ENCODE results near the gene MED19.
"Not testable (repeated sequence)": the region's sequence is repeated elsewhere in the genome, so short reads cannot be mapped to it uniquely, and the experiment has no call there.

MED19 gene, protein sequence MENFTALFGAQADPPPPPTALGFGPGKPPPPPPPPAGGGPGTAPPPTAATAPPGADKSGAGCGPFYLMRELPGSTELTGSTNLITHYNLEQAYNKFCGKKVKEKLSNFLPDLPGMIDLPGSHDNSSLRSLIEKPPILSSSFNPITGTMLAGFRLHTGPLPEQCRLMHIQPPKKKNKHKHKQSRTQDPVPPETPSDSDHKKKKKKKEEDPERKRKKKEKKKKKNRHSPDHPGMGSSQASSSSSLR

GRCh38 chr11:57711414-57712255, at the start of gene MED19:
Gene MED19 (minus strand): TSS chr11:57712215. CDS start chr11:57712179, 36 bp downstream.
- in situ Hi-C loops (cut with MboI; ENCODE audit: low sequenced_read_pairs): no loop called here

DNA sequence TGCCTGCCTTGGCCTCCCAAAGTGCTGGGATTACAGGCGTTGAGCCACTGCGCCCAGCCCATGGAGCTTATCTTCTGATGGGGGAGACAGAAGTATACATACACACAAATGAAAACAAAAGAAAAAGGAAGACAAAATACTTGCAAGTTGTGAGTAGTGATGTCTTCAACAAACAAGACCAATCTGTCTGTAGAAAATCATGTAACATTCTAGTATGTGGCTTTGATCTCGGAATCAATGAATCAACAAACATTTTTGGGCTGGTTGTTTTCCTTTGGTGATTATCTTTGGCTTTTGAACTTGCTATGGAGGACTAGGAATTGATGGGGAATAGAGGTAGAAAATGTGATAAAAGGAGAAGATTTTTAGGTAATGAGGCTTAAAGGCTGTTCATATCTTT, 46.2 kb upstream of the MED19 start:
- in situ Hi-C loops (cut with MboI; ENCODE audit: low sequenced_read_pairs): no loop called here

DNA sequence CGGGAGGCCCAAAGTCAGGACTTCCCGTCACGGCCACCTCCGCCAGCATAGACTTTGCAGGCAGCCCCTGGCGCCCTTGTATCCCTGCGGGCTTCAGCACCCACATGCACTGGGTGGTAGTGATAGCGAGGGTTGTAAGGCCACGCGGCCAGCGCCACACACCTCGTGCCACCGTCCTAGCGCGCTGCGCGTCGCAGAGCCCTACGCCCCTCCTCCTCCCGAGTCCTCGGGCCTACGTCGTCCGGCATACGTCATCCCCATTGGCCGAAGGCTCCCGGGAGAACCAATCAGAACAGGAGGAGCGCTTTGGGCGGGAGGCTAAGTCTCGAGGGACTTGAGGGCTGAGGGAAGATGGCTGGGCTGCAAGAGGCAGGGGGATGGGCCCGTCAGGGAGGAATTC, 40.9 kb upstream of the MED19 start:
- in situ Hi-C loops (cut with MboI; ENCODE audit: low sequenced_read_pairs): no loop called here

DNA sequence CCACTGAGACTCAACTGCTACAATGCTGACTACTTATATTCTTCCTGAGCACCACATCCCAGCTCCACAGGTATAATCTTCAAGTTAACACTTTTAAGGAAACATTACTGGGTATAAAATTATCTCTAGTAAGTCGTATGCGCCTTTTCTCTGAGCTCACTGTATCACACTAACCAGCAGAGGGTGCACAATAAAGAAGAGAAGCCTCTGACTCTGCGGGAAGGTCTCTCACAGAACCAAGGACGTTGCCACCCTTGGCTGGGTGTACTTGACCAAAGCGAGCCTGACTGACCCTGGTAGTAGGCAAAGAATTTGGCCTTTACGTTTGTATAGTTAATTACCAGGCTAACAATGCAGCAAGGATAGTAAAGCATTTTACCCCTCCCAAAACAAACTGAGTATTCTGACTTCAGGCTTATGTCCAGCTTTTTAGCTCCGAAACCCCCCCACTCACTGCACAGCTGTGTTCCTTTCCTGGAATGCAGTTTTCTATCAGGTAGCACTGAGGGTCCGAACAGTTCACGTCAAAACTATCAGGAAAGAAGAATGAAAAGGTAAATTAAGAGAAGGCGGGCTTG, 39.8 kb upstream of the MED19 start, which contains the start of gene BTBD18:
Gene BTBD18 (minus strand): TSS at position 144 of the 578 bp plus-strand sequence. CDS start 631 bp downstream, outside the sequence.
- in situ Hi-C loops (cut with MboI; ENCODE audit: low sequenced_read_pairs): no loop called here

GRCh38 chr11:57751176-57751575, 39.2 kb upstream of the MED19 start:
- in situ Hi-C loops (cut with MboI; ENCODE audit: low sequenced_read_pairs): no loop called here

- in situ Hi-C loops (cut with MboI; ENCODE audit: low sequenced_read_pairs): loop anchor here (10.0 kb wide), 1 partner anchor 48 kb away; no protein-coding TSS in a partner anchor
Observed at GRCh38 chr11:57746920-57747319, 34.9 kb upstream of the MED19 start.

DNA sequence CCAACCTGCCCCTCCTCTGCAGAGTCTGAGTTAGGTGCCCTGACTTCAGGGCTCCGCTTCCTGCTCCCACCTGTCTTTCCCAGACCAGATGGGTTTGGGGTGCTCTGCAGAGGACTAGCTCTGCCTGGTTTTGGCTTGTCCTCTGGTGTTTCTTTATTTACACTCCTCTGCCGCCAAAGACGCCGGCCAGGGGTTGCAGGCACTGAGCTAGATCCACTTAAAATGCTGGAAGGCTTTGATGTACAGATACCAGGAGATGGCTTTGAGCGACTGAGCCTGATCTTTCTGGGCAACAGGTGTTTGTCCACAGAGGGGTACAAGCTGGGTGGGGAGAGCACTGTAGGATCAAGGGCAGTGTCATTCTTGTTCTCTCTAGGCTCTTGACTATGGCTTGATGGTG, 33.2 kb upstream of the MED19 start:
- in situ Hi-C loops (cut with MboI; ENCODE audit: low sequenced_read_pairs): loop anchor here (10.0 kb wide), 1 partner anchor 50 kb away; no protein-coding TSS in a partner anchor

- in situ Hi-C loops (cut with MboI; ENCODE audit: low sequenced_read_pairs): loop anchor here (10.0 kb wide), 1 partner anchor 50 kb away; no protein-coding TSS in a partner anchor
Observed at GRCh38 chr11:57744357-57744756, 32.3 kb upstream of the MED19 start.

DNA sequence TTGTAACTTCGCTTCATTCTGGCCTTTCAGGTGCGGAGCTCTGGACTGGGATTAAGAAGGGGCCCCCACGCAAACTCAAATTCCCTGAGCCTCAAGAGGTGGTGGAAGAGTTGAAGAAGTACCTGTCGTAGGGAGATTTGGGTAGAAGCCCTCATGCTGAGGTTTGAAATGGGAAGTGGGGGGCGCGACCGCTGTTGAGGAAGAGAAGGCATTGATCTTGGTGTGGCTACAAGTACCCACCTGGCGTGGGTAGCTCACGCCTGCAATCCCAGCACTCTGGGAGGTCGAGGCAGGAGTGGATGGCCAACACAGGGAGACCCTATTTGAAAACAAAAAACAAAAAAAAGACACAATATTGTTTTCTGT, 30.1 kb upstream of the MED19 start:
- in situ Hi-C loops (cut with MboI; ENCODE audit: low sequenced_read_pairs): loop anchor here (10.0 kb wide), 1 partner anchor 53 kb away; no protein-coding TSS in a partner anchor

GRCh38 chr11:57741132-57742086, 29.4 kb upstream of the MED19 start, which contains the start of gene SELENOH:
Gene SELENOH (plus strand): TSS chr11:57741491. CDS start chr11:57741596, 105 bp downstream.
- in situ Hi-C loops (cut with MboI; ENCODE audit: low sequenced_read_pairs): loop anchor here (10.0 kb wide), 1 partner anchor 53 kb away; no protein-coding TSS in a partner anchor

GRCh38 chr11:57735619-57736298, 23.7 kb upstream of the MED19 start:
- in situ Hi-C loops (cut with MboI; ENCODE audit: low sequenced_read_pairs): no loop called here

- in situ Hi-C loops (cut with MboI; ENCODE audit: low sequenced_read_pairs): no loop called here
Observed at GRCh38 chr11:57732661-57733060, 20.6 kb upstream of the MED19 start.

DNA sequence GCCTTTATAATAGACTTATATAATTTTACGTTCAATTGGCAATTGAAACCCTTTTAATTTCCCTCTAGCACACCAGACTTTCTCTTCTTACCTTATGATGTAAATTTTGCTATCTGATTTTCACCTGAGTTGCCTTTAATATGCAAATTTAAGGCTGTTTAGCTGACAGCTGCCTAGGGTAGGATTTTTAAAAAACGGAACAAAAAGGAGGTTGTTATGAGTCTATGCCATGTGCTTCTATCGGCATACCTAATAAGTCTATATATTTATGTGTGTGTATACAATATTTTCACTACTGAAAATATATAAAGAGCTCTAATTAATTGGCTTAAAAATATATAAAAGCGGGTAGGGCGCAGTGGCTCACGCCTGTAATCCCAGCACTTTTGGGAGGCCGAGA, 17.5 kb upstream of the MED19 start:
- in situ Hi-C loops (cut with MboI; ENCODE audit: low sequenced_read_pairs): no loop called here

DNA sequence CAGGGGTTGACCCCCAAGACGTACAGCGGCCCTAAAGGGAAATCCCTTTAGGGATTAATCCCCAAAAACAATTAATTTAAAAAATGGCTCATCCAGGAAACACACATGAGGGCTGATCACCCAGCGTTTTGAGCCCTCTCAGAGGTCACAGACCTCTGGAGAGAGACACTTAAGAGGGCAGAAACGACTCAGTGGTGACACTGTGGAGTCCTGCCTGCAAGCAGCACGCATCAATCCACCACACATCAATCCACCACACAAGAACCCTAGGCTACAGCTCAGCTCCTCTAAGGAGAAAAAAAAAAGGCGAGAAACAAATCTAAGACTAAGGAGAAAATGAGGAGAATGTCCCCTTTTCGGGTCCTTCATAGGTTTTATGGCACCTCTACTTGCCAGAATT, 16.8 kb upstream of the MED19 start:
- in situ Hi-C loops (cut with MboI; ENCODE audit: low sequenced_read_pairs): no loop called here

DNA sequence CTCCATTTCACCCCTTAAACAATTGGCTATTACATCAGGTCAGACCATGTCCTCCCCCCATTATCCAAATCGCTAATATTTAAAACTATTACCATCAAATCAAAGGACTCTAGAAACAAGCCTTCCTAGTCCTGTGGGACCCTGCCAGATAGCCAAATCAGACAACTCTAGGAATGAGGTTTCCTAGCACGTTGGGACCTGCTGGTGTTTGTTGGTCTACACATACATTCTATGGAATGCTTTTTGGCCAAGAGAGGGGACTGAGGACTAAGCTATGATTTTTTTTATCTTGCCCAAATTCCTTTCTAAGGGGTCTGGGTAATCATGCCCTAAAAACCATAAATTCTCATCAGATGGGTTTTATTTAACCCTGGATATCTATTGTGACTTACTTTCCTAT, 15.2 kb upstream of the MED19 start:
- in situ Hi-C loops (cut with MboI; ENCODE audit: low sequenced_read_pairs): no loop called here

DNA sequence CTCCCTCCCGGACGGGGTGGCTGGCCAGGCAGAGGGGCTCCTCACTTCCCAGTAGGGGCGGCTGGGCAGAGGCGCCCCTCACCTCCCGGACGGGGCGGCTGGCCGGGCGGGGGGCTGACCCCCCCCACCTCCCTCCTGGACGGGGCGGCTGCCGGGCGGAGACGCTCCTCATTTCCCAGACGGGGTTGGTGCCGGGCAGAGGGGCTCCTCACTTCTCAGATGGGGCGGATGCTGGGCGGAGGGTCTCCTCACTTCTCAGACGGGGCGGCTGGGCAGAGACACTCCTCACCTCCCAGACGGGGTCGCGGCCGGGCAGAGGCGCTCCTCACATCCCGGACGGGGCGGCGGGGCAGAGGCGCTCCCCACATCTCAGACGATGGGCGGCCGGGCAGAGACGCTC, 4.7 kb upstream of the MED19 start:
- in situ Hi-C loops (cut with MboI; ENCODE audit: low sequenced_read_pairs): not testable (repeated sequence)

GRCh38 chr11:57713835-57714234, 1.8 kb upstream of the MED19 start:
- in situ Hi-C loops (cut with MboI; ENCODE audit: low sequenced_read_pairs): no loop called here

DNA sequence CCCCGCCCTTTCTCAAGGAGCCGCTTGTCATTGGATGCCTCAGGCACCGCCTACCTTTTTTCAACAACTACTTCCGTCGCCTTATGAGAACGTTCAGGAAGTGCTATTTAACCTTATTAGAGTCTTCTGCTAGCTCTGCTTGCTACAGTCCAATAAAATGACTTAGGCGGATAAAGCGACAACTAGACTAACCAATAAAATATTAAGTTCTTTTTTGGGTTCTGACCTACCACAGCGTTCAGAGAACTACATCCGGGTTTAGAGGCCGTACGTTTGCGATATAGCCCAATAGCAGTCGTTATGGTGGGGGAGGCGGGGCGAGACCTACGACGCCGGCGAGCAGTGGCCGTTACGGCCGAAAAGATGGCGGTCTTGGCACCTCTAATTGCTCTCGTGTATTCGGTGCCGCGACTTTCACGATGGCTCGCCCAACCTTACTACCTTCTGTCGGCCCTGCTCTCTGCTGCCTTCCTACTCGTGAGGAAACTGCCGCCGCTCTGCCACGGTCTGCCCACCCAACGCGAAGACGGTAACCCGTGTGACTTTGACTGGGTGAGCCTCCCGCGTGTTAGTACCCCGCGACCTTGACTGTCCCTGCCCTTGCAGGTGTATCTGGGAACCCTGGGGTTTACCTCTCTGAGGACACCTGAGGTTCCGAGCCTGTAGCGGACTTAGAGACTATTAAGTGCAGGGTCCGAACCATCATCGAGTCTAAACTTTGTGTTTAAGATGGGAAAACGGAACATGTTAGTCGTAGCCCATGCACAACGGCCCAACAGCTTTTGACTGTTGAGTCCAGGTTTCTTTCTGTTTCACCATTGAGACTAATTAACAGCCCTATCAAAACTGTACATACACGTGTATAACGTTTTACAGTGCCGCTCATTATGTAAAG, 488 bp upstream of the MED19 start, which contains the start of gene TMX2:
Gene TMX2 (plus strand): TSS at position 338 of the 895 bp plus-strand sequence. CDS start 26 bp downstream, at position 364.
- in situ Hi-C loops (cut with MboI; ENCODE audit: low sequenced_read_pairs): no loop called here
